GM13976 (cell line): ENCODE data around the gene DENND10.

Experiments used
- DNase-seq: peaks from one replicate; pipeline ENCODE4 v3.0.0; 2012; ENCODE audit warnings: low spot score
- in situ Hi-C: fragments of 300-500 bp; cut with MboI; formaldehyde crosslinking; loops from one replicate; pipeline ENCODE4 v1.12.0; 2022; ENCODE audit warnings: low sequenced_read_pairs, mixed read lengths, inconsistent platforms; ENCODE audit not compliant: unreplicated experiment
- TF ChIP-seq, protein P1 (sequence below): IDR thresholded peaks from 2 replicates; pipeline ENCODE4 v1.5.1; 2012; ENCODE audit warnings: borderline replicate concordance, mild to moderate bottlenecking; ENCODE audit not compliant: insufficient read depth; ENCODE audit errors: extremely low read depth, missing control alignments, control extremely low read depth

Gene DENND10

DNA sequence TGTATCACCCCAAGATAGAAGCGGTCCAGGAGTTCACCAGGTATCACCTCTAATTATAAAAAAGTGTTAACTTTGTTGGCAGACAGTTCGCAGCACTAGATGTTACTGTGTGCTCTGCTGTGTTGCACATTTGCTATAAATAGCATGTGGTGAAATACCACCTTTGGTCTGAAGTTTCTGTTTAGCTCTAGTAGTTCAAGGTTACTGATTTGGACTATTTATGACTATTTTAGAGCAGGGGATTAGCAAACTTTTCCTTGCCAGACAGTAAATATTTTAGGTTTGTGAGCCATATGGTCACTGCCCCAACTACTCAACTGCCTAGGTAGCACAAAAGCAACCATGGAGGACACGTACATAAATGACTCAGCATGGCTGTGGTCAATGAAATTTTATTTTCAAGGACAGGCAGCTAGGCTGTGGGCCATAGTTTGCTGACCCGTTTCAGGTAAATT lies 16.5 kb downstream of the DENND10 start:
- TF ChIP-seq, protein P1, sequence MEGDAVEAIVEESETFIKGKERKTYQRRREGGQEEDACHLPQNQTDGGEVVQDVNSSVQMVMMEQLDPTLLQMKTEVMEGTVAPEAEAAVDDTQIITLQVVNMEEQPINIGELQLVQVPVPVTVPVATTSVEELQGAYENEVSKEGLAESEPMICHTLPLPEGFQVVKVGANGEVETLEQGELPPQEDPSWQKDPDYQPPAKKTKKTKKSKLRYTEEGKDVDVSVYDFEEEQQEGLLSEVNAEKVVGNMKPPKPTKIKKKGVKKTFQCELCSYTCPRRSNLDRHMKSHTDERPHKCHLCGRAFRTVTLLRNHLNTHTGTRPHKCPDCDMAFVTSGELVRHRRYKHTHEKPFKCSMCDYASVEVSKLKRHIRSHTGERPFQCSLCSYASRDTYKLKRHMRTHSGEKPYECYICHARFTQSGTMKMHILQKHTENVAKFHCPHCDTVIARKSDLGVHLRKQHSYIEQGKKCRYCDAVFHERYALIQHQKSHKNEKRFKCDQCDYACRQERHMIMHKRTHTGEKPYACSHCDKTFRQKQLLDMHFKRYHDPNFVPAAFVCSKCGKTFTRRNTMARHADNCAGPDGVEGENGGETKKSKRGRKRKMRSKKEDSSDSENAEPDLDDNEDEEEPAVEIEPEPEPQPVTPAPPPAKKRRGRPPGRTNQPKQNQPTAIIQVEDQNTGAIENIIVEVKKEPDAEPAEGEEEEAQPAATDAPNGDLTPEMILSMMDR = no peak
- in situ Hi-C loops = no loop called here
- peak; percentile 63 for DNase-seq

DNA sequence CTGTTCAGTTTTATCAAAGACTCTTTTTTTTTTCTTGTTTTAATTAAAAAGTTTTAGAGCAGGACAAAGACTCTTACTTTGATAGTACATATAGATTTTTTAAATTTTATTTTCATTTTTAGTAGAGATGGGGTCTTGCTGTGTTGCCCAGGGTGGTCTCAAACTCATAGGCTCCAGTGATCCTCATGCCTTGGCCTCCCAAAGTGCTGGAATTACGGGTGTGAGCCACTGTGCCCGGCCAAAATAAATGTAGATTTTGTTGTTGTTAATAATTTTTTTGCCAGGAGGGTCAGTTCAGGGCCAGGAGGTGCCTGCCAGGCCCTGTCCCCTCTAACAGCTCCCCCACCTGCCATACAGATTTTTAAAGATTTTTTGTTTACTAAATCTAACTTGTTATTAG lies 17.0 kb downstream of the DENND10 start:
- in situ Hi-C loops = no loop called here
- TF ChIP-seq, protein P1 = no peak
- DNase-seq = no peak

DNA sequence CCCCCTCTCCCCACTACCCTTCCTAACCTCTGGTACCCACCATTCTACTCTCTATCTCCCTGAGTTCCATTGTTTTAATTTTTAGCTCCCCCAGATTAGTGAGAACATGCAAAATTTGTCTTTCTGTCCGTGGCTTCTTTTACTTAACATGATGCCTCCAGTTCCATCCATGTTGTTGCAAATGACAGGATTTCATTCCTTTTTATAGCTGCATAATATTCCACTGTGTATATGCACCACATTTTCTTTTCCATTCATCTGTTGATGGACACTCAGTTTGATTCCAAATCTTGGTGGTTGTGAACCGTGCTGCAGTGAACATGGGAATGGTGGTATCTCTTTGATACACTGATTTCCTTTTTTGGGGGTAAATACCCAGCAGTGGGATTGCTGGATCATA lies 22.0 kb downstream of the DENND10 start:
- TF ChIP-seq, protein P1 = no peak
- in situ Hi-C loops = no loop called here
- DNase-seq = no peak

DNA sequence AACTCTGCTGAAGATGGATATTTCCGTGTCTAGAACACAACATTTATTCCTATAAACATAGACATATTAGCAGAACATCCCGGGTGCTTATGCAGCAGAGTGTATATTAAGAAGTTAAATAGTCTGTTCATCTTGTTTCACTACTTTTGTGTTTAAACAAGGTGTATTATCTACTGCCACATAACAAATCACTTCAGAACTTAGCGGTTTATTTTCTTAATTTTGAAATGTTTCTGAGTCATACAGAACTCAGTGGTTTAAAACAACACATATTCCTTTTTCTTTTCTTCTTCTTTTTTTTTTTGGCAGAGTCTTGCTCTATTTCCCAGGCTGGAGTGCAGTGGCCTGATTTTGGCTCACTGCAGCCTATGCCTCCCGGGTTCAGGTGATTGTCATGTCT lies 25.8 kb downstream of the DENND10 start:
- TF ChIP-seq, protein P1 = no peak
- in situ Hi-C loops = no loop called here
- DNase-seq = no peak

DNA sequence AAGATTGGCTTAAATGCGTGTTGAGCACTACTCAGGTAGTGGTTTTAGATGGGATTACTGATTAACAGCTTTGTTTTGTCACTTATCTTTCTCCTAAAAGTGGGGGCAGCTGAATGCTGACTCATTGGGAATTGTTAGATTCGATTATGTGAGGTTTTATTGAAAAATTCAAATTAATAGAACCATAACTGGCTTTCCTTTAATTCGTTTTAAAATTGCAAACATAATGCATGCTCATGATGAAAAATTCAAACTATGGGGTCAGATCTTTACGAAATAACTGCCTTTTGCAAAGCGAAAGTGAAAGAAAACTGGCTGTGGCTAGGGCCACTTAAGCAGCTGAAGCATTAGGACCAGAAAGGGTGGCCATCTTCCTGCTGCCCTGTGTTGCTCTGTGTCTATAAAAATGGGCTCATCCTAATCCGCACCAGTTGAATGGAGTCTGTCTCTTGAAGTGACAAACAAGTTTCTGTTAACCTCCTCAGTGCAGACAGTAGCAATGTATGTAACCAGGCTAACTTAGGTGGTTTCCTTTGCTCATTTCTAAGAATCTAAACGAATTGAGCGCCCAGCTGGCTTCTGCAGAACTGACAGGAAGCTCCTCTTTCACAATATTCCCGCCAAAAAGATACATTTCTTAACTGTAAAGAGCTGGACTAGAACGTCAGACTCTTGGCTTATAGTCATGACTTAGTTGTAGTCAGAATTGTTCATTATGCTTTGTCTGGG lies 27.8 kb downstream of the DENND10 start:
- peak; percentile 66 for DNase-seq
- TF ChIP-seq, protein P1 = no peak
- in situ Hi-C loops = no loop called here

DNA sequence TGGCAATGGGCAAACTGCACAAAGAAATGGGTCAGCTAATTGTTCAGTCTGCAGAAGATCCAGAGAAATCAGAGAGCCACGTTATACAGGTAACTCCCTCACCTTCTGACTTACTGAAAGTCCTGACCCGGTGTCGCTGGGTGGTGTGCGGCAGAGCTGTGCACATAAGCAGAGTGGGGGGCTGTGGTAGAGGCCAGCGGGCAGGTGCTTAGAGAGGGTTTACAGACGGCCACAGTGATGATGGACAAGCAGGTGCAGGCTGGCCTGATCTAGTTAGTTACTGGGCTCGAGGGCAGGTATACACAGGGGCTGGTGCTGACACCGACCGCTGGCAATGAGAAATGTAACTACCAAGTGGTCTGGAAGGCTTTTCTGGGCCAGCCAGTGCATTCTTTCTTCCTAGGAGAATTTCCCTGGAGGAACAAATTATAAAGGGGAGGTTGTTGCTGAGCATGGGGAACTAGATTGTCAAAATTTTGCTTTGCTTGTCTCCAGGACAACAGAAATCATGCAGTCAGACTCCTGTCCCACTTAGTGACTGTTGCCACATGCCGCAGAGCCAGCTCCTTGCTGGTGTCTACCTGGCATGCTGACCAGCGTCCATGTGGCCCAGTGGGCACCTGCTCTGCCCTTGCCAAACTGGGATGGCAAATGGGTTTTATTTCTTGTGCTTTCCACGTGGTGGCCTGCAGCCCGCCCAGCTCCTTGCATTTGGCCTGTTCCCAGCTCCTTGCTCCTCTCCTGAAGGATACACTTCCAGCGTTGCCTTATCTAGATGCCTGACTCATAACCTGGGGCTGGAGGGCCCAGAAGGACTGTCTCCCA lies 28.8 kb downstream of the DENND10 start:
- TF ChIP-seq, protein P1 = no peak
- in situ Hi-C loops = no loop called here
- no peak for DNase-seq
